HEK293T (cell line): Measurements from ENCODE around the gene ATP13A1.

ENCODE experiments used
- ARNT ChIP-seq: fragments of 450-650 bp; IDR thresholded peaks from 2 replicates; pipeline ENCODE4 v1.6.1; 2017; ENCODE audit warnings: mild to moderate bottlenecking
- BHLHE40 ChIP-seq: fragments of 450-650 bp; IDR thresholded peaks from 2 replicates; pipeline ENCODE4 v1.6.1; 2016; ENCODE audit warnings: mild to moderate bottlenecking, moderate library complexity, borderline replicate concordance
- CTBP1 ChIP-seq: fragments of 450-650 bp; IDR thresholded peaks from 2 replicates; pipeline ENCODE4 v1.6.1; 2016; ENCODE audit warnings: borderline replicate concordance
- FOXM1 ChIP-seq: fragments of 450-650 bp; IDR thresholded peaks from 2 replicates; pipeline ENCODE4 v1.6.1; 2017; ENCODE audit warnings: mild to moderate bottlenecking, borderline replicate concordance
- HDGF ChIP-seq: fragments of 450-650 bp; IDR thresholded peaks from 2 replicates; pipeline ENCODE4 v1.6.1; 2017; ENCODE audit warnings: antibody characterized with exemption, borderline replicate concordance
- SP1 ChIP-seq: fragments of 450-650 bp; IDR thresholded peaks from 2 replicates; pipeline ENCODE4 v1.6.1; 2017
- SUZ12 ChIP-seq: fragments of 450-650 bp; IDR thresholded peaks from 2 replicates; pipeline ENCODE4 v1.6.1; 2016; ENCODE audit warnings: mild to moderate bottlenecking
- ZNF384 ChIP-seq: fragments of 450-650 bp; IDR thresholded peaks from 2 replicates; pipeline ENCODE4 v1.6.1; 2016

DNA sequence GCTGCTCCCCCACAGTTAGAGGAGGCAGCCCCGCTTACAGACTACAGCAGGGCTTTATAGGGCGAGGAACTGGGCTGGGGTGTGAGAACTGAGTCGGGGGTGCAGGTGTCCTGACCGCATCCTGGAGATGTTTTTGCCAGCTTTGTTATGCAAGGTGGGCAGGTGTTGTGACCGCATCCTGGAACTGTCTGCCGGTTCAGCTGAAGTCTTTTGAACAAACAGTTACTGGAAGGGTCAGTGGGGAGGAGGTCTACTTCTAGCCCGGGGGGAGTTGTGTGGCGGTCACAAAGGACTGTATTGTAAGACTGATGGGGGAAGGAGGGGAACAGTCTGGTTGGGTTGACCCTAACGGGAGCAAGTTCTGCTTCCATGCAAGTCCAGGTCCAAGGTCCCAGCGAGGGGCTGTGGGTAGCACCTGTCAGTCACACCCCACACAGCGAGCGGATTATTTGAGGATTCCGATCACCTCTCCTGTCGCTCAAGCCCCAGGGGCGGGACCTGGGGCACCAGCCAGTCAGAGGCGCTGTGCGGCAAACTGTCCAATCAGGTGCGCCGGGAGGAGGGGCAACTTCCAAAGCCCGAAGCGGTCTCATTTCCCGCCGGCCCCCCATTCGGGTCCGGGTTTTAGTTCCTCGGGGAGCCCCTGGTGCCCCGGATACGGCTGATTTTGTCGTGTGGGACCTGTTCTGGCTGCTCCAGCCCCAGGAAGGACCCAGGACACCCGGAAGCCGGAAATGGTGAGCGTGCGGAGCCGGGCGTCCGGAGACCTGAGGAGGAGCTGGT, 4.9 kb upstream of the ATP13A1 start, which contains the start of gene ZNF101:
- TF ChIP-seq ARNT = no peak
- TF ChIP-seq SUZ12 = no peak
- TF ChIP-seq BHLHE40 = no peak
- no peak for TF ChIP-seq ZNF384
- no peak for TF ChIP-seq HDGF
- no peak for TF ChIP-seq SP1
- no peak for TF ChIP-seq CTBP1
- TF ChIP-seq FOXM1 = no peak
